Right forelimb (tissue), 1 donor: Measurements from ENCODE around the gene MTHFD2.
"Not testable (repeated sequence)": the region's sequence is repeated elsewhere in the genome, so short reads cannot be mapped to it uniquely, and the experiment has no call there.

Experiments used
- DNase-seq: peaks from one replicate; pipeline ENCODE4 v3.0.0-alpha.2; 2018

MTHFD2 gene

GRCh38 chr2:74198023-74198460 lies 373 bp upstream of the MTHFD2 start:
- DNase-seq = no peak

- DNase-seq = no peak
These were observed 873 bp downstream of the MTHFD2 start for GRCh38 chr2:74199275-74199701.

GRCh38 chr2:74199871-74200305 lies 1.5 kb downstream of the MTHFD2 start:
- DNase-seq = no peak

- no peak for DNase-seq
These were observed 2.8 kb downstream of the MTHFD2 start for GRCh38 chr2:74201196-74201595.

GRCh38 chr2:74201596-74201995 lies 3.2 kb downstream of the MTHFD2 start:
- DNase-seq = no peak

- DNase-seq = no peak
These were observed 6.0 kb downstream of the MTHFD2 start for GRCh38 chr2:74204436-74204835.

GRCh38 chr2:74205113-74205512 lies 6.7 kb downstream of the MTHFD2 start:
- no peak for DNase-seq

GRCh38 chr2:74205596-74205995 lies 7.2 kb downstream of the MTHFD2 start:
- no peak for DNase-seq

- DNase-seq = no peak
These were observed 7.8 kb downstream of the MTHFD2 start for GRCh38 chr2:74206180-74206688.

GRCh38 chr2:74212702-74213410 lies 14.4 kb downstream of the MTHFD2 start:
- DNase-seq = no peak

GRCh38 chr2:74215771-74216170 lies 17.4 kb downstream of the MTHFD2 start:
- DNase-seq = not testable (repeated sequence)

GRCh38 chr2:74216642-74217041 lies 18.2 kb downstream of the MTHFD2 start:
- DNase-seq = no peak

GRCh38 chr2:74219846-74220486 lies 21.6 kb downstream of the MTHFD2 start:
- no peak for DNase-seq

GRCh38 chr2:74221091-74221490 lies 22.7 kb downstream of the MTHFD2 start:
- no peak for DNase-seq

GRCh38 chr2:74221604-74222299 lies 23.3 kb downstream of the MTHFD2 start:
- no peak for DNase-seq

GRCh38 chr2:74222300-74222650 lies 23.9 kb downstream of the MTHFD2 start:
- DNase-seq = no peak

GRCh38 chr2:74223941-74224770 lies 25.7 kb downstream of the MTHFD2 start:
- no peak for DNase-seq

- no peak for DNase-seq
These were observed 27.5 kb downstream of the MTHFD2 start for GRCh38 chr2:74225698-74226459.

- no peak for DNase-seq
These were observed 28.3 kb downstream of the MTHFD2 start for GRCh38 chr2:74226648-74227213.

GRCh38 chr2:74227646-74228045 lies 29.2 kb downstream of the MTHFD2 start:
- DNase-seq = no peak

GRCh38 chr2:74228772-74229171 lies 30.4 kb downstream of the MTHFD2 start:
- no peak for DNase-seq

- not testable (repeated sequence) for DNase-seq
These were observed 31.4 kb downstream of the MTHFD2 start for GRCh38 chr2:74229865-74230264.
